CD4-positive, alpha-beta T cell treated with Interleukin-6 at 100 ng/mL for 8 hours (primary cell): Measurements from ENCODE around the gene ARHGAP6.
"Not testable (repeated sequence)": the region's sequence is repeated elsewhere in the genome, so short reads cannot be mapped to it uniquely, and the experiment has no call there.

Experiments
- DNase-seq: peaks from one replicate; pipeline ENCODE4 v3.0.0-alpha.2; 2020; ENCODE audit warnings: mixed read lengths, low spot score

The ARHGAP6 gene

GRCh38 chrX:11641349-11642065 lies 24.2 kb downstream of the ARHGAP6 start:
- DNase-seq = no peak

DNA sequence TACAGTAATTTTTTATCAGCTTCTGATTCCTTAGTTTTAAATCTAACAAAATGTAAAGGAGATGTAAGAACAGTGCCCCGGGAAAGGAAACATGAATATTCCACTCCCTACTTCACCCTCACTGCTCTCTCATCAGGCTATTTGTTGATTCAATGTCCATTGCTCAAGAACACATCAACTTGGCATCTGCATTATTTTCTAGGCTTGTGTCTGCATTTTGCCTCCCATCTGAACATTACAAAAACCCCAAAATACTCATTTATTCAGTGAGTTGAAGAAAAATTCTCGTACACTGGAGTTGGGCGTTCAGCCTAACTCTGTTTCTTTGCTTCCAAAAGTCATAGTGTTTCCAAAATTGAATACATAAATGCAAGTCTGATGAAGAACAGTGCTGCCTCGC lies 25.6 kb downstream of the ARHGAP6 start:
- DNase-seq = no peak

- DNase-seq = no peak
These were observed 33.0 kb downstream of the ARHGAP6 start for GRCh38 chrX:11632732-11633131.

GRCh38 chrX:11629593-11630211 lies 36.0 kb downstream of the ARHGAP6 start:
- DNase-seq = no peak

- DNase-seq = no peak
These were observed 37.3 kb downstream of the ARHGAP6 start for GRCh38 chrX:11628399-11628798.

- no peak for DNase-seq
These were observed 39.4 kb downstream of the ARHGAP6 start for GRCh38 chrX:11626351-11626750.

DNA sequence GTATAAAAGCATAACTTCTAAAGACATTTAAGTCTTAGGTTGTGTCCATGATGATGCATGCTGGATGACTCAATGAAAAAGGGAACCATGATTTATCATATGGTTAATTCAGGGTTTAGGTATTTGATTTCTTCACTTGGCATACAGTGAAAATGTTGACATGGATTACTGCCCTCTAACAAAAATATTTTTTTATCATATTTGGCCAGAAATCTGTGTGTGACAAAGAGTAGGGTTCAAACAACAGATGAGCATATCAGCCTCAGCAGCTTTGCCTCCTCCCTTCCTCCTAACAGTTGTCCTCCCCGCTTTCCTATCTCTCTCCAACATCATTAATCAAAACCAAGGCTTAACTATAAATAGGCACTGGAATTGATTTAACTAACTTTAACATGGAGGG lies 46.3 kb downstream of the ARHGAP6 start:
- no peak for DNase-seq

DNA sequence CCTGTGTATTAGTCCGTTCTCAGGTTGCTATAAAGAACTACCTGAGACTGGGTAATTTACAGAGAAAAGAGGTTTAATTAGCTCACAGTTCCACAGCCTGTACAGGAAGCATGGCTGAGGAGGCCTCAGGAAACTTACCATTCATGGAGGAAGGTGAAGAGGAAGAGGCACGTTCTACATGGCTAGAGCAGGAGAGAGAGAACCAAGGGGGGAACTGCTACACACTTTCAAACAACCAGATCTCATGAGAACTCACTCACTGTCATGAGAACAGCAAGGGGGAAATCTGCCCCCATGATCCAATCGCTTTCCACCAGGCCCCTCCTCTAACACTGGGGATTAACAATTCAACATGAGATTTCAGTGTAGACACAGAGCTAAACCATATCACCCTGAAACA lies 51.5 kb downstream of the ARHGAP6 start:
- DNase-seq = not testable (repeated sequence)

- no peak for DNase-seq
These were observed 53.8 kb downstream of the ARHGAP6 start for GRCh38 chrX:11611965-11612364.

DNA sequence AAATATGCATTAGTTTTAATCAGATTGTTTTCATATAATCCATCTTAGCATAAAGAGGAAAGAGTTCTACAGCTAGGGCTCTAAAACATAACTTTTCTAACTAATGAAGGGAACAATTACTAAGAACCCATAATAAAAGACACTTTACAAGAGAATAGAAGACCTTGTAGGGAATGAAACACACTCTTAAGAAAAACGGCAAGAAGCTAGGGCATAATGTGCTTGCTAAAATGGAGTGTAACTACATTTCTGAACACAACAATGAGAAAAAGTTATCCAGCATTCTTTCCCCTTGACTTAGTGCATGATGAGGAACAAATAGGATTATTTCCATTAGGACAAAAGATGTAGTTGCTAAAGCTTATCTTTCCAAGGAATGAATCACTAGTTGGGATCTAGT lies 54.6 kb downstream of the ARHGAP6 start:
- DNase-seq = no peak

DNA sequence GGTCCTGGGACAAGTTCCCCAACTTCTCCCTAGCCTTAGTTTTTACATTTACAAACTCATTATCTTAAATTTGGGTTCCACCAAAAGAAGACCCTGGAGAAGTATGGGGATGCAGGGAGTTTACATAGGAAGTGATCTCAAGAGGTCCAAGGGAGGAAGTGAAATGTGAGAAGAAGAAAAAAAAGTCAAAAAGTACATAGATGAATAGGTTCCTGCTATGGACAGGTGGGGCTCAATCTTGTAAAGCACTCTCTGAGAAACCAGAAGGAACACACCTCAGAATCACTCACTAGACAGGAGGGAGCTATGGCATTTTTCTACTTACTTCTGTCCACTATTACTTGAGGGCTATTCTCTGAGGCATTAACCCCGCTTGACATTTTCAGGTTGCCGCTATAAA lies 56.6 kb downstream of the ARHGAP6 start:
- no peak for DNase-seq

GRCh38 chrX:11606408-11606807 lies 59.3 kb downstream of the ARHGAP6 start:
- no peak for DNase-seq

DNA sequence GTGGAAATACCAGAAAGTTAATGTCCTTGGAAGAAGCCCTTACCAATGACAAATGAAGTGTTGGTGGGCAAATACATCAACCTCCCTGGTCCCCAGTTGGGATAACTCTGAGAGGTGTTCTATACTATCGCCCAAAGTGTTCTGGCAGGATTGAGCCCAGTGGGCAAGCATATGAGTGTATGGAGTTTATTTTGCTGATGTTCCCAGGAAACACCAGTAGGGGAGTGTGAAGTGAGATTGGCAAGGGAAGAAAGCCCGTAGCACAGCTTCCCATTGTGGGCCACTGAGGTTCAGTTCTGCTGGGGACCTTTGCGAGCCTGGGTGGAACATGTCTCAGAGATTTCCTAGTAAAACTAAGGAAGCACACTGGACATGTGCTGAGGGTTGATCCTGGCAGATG lies 65.1 kb downstream of the ARHGAP6 start:
- no peak for DNase-seq

DNA sequence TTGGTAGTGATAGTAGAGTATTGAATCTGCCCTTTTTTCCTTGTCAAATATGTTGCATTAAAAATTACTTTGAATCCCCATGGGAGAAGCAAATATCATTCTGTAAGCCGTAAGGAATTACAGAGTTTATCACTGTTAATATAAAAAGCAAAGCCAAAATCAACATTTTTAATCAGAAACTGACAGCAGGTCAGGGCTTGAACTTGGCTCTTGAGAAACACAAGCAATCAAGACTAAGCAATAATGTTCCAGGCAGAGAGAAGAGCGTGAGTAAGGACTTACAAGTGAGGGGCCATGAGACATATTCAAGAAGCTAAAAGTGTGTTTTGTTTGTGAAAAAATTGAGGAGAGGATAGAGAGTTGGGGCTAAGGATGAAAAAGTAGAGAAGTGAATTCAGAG lies 68.2 kb downstream of the ARHGAP6 start:
- DNase-seq = no peak

- no peak for DNase-seq
These were observed 73.9 kb downstream of the ARHGAP6 start for GRCh38 chrX:11591723-11592346.

DNA sequence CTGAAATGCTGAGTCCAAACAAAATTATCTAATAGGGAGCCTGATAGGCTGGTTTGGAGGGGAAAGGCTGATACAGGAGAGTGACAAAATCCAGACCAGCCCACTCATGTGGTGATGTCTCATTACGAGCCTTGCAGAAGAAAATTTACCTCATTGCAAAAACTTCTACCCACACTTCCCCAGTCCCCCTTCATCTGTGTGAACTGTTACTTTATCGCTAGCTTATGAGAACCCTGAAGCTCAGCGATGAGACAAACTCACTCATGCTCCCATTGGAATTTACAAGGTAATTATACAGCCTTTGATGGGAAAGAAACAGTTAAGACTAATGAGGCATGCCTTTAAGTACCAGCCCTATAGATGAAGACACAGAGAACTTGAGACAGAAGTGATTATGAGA lies 76.1 kb downstream of the ARHGAP6 start:
- no peak for DNase-seq

DNA sequence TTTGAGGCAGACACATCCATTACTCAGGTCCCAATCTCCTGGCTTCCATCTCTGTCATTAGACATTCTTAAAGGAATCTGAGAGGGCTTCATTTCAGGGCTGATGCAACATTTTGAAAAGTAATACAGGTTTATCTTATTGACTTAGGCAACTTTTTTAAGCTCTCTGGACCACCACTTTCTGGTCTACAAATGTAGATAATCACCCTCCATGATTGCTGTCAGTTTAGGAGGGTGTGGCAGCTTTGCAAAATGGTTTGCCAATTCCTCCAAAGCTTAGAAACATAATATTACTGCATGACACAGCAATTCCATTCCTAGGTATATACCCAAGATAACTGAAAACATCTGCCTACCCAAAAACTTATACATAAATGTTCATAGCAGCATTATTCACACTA lies 77.6 kb downstream of the ARHGAP6 start:
- no peak for DNase-seq

DNA sequence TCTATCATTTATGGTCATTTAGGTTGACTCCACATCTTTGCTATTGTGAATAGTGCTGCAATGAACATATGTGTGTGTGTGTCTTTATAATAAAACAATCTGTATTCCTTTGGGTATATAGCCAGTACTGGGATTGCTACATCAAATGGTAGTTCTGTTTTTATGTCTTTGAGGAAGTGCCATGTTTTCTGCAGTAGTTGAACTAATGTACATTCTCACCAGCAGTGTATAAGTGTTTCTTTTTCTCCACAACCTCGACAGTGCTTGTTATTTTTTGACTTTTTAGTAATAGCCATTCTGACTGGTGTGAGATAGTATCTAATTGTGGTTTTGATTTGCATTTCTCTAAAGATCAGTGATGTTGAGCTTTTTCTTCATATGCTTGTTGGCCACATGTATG lies 80.5 kb downstream of the ARHGAP6 start:
- DNase-seq = no peak

DNA sequence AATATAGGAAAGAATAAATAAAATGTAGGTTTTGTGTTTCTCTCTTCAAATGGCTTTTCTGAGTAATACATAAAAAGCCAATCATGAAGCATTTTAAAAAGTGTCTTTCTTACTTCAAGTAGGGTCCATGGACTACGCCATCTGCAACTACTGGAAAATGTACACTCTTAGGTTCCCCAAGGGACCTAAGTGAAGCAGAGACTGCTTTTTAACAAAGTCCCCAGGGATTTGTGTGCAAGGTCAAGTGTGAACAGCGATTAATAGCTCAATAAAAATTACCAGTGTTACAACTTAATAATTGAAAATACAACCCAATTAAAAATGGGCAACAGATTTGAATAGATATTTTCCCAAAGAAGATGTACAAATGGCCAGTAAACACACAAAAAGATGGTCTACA lies 84.9 kb downstream of the ARHGAP6 start:
- no peak for DNase-seq

- DNase-seq = no peak
These were observed 85.8 kb downstream of the ARHGAP6 start for GRCh38 chrX:11579636-11580600.

- not testable (repeated sequence) for DNase-seq
These were observed 87.4 kb downstream of the ARHGAP6 start for GRCh38 chrX:11578301-11578700.

DNA sequence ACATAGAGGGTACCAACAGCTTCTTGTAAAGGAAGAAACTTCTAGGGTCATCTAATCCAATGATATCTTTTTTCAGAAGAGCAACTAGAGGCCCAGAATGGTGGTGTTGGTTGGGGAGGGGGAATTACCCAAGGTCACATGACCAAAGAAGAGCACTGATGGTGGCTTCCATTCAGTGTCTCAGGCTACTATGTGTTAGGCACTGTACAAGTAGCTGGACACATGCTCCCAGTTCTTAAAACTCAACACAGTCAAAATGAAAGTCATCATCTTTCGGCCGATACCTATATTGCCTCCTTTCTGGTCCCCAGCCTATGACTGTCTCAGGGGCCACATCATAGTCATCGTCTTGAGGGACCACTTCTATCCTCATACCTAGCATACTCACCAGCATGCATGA lies 88.1 kb downstream of the ARHGAP6 start:
- DNase-seq = no peak
